HL-60 (cell line): Measurements from ENCODE around the gene PRMT7.

Source experiments
- GABPA ChIP-seq: IDR thresholded peaks from 2 replicates; pipeline ENCODE4 v1.6.1; 2012; ENCODE audit warnings: low read depth
- POLR2AphosphoS5 ChIP-seq: IDR thresholded peaks from 2 replicates; pipeline ENCODE4 v1.6.1; 2012; ENCODE audit warnings: low read depth
- SPI1 ChIP-seq: IDR thresholded peaks from 2 replicates; pipeline ENCODE4 v1.6.1; 2012; ENCODE audit warnings: low read depth, mild to moderate bottlenecking, borderline replicate concordance
- TF ChIP-seq, protein P1 (sequence below): IDR thresholded peaks from one replicate; pipeline ENCODE4 v1.5.1; 2011; ENCODE audit warnings: low read length, control low read depth, inconsistent platforms; ENCODE audit not compliant: insufficient read depth
- TF ChIP-seq, protein P2 (sequence below): IDR thresholded peaks from 2 replicates; pipeline ENCODE4 v1.6.1; 2012; ENCODE audit warnings: low read depth; ENCODE audit not compliant: insufficient replicate concordance

DNA sequence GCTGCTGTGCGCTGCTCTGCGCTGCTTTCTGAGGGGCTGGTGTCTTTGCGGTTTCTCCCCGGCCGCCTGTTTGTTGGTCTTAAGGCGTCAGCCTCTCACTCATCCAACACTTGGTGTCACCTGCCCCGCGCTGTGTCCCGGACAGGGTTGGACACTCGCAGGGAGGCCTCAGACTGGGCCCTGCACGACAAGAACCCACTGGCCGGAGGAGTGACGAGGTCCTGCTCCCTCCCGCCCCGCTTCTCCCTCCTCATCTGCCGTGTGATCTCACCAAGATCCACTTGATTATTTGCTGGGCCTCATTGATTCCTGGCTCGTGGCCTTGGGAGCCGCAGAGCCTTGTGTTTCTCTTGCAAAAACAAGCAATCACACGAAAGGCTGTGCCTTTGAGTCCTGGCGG lies 56.6 kb downstream of the PRMT7 start:
- no peak for TF ChIP-seq POLR2AphosphoS5
- TF ChIP-seq, protein P1, sequence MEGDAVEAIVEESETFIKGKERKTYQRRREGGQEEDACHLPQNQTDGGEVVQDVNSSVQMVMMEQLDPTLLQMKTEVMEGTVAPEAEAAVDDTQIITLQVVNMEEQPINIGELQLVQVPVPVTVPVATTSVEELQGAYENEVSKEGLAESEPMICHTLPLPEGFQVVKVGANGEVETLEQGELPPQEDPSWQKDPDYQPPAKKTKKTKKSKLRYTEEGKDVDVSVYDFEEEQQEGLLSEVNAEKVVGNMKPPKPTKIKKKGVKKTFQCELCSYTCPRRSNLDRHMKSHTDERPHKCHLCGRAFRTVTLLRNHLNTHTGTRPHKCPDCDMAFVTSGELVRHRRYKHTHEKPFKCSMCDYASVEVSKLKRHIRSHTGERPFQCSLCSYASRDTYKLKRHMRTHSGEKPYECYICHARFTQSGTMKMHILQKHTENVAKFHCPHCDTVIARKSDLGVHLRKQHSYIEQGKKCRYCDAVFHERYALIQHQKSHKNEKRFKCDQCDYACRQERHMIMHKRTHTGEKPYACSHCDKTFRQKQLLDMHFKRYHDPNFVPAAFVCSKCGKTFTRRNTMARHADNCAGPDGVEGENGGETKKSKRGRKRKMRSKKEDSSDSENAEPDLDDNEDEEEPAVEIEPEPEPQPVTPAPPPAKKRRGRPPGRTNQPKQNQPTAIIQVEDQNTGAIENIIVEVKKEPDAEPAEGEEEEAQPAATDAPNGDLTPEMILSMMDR = no peak
- no peak for TF ChIP-seq GABPA
- TF ChIP-seq, protein P2, sequence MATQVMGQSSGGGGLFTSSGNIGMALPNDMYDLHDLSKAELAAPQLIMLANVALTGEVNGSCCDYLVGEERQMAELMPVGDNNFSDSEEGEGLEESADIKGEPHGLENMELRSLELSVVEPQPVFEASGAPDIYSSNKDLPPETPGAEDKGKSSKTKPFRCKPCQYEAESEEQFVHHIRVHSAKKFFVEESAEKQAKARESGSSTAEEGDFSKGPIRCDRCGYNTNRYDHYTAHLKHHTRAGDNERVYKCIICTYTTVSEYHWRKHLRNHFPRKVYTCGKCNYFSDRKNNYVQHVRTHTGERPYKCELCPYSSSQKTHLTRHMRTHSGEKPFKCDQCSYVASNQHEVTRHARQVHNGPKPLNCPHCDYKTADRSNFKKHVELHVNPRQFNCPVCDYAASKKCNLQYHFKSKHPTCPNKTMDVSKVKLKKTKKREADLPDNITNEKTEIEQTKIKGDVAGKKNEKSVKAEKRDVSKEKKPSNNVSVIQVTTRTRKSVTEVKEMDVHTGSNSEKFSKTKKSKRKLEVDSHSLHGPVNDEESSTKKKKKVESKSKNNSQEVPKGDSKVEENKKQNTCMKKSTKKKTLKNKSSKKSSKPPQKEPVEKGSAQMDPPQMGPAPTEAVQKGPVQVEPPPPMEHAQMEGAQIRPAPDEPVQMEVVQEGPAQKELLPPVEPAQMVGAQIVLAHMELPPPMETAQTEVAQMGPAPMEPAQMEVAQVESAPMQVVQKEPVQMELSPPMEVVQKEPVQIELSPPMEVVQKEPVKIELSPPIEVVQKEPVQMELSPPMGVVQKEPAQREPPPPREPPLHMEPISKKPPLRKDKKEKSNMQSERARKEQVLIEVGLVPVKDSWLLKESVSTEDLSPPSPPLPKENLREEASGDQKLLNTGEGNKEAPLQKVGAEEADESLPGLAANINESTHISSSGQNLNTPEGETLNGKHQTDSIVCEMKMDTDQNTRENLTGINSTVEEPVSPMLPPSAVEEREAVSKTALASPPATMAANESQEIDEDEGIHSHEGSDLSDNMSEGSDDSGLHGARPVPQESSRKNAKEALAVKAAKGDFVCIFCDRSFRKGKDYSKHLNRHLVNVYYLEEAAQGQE = no peak
- no peak for TF ChIP-seq SPI1
